Measurements from ENCODE around the gene SPTLC3. TPM values are rescaled to one million over a fixed set of nuclear protein-coding genes. Genes with fewer than 3 reads are reported as not detected.

SPTLC3 gene
- total and polyA plus RNA-seq, 2 of the 13 experiments (the other 11 are each of a cell fraction or from before 2014, with no cell fraction given) = 20.5 to 95.6 TPM

DNA sequence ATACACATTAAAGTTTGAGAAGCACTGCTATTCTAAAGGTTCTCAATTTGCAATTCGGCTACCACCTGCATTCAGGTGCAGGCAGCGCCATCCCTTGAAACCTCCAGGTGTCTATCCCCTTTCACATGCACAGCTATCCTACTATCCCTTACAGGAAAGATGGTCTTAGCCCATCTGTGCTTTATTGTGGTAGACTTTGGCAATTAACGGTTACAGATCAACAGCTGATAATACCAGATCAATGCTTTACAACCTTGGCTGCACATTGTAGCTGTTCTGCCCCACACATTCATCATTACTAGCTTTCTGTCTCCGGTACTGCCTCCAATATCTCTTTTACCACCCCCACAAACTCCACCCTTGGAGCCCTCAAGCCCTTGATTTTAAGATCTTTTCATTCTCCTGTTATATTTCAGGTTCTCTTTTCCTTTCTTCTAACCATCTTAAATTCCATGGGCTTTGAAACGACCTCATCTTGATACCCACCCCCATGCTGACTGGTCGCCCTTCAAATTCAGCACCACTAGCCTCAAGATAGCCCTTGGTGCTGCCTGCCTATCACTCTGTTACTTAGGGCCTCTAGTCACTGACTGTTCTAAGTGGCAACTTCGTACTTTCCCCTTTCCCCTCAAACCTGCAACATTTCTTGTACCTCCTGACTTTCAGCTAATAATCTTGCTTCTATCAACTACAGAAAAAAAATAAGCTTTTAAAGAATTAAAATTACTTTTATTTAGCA, 50.8 kb downstream of the SPTLC3 start (continued):
- TF ChIP-seq MED1 (CRISPR knock-in tag; IDR thresholded peaks at IDR 0.05) = no peak
- TF ChIP-seq, protein P1, sequence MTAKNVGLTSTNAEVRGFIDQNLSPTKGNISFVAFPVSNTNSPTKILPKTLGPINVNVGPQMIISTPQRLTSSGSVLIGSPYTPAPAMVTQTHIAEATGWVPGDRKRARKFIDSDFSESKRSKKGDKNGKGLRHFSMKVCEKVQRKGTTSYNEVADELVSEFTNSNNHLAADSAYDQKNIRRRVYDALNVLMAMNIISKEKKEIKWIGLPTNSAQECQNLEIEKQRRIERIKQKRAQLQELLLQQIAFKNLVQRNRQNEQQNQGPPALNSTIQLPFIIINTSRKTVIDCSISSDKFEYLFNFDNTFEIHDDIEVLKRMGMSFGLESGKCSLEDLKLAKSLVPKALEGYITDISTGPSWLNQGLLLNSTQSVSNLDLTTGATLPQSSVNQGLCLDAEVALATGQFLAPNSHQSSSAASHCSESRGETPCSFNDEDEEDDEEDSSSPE (CRISPR knock-in tag; IDR thresholded peaks at IDR 0.05) = no peak
- TF ChIP-seq, protein P2, sequence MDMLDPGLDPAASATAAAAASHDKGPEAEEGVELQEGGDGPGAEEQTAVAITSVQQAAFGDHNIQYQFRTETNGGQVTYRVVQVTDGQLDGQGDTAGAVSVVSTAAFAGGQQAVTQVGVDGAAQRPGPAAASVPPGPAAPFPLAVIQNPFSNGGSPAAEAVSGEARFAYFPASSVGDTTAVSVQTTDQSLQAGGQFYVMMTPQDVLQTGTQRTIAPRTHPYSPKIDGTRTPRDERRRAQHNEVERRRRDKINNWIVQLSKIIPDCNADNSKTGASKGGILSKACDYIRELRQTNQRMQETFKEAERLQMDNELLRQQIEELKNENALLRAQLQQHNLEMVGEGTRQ (IDR thresholded peaks at IDR 0.05; ENCODE audit: low read depth, low read length) = no peak
- TF ChIP-seq, protein P2 (CRISPR knock-in tag; IDR thresholded peaks at IDR 0.05; ENCODE audit: borderline replicate concordance) = no peak
- TF ChIP-seq NONO (IDR thresholded peaks at IDR 0.05) = no peak
- no peak for TF ChIP-seq NONO (CRISPR knock-in tag; conservative IDR thresholded peaks at IDR 0.05)
- TF ChIP-seq TBP (CRISPR knock-in tag; IDR thresholded peaks at IDR 0.05) = no peak
- TF ChIP-seq ZNF878 (CRISPR knock-in tag; IDR thresholded peaks at IDR 0.05) = no peak
- no peak for TF ChIP-seq CEBPG (CRISPR knock-in tag; IDR thresholded peaks at IDR 0.05)
- peak; percentile 44; the same call in 1 of the 2 replicates for TF ChIP-seq NFATC3 (CRISPR knock-in tag; IDR thresholded peaks at IDR 0.05)
- TF ChIP-seq ZNF891 (CRISPR knock-in tag; IDR thresholded peaks at IDR 0.05) = no peak
- peak; percentile 50 for TF ChIP-seq ASH2L (IDR thresholded peaks at IDR 0.05; ENCODE audit: insufficient read length, low read depth, low read length)
- no peak for TF ChIP-seq NFE2L1 (CRISPR knock-in tag; IDR thresholded peaks at IDR 0.05; ENCODE audit: borderline replicate concordance)
- no peak for TF ChIP-seq SRSF9 (IDR thresholded peaks at IDR 0.05; ENCODE audit: borderline replicate concordance, insufficient read depth, low read depth, low read length, poor library complexity, severe bottlenecking)
- no peak for TF ChIP-seq HNRNPLL (IDR thresholded peaks at IDR 0.05; ENCODE audit: low read depth, low read length, poor library complexity, severe bottlenecking)
- TF ChIP-seq ZNF550 (CRISPR knock-in tag; IDR thresholded peaks at IDR 0.05; ENCODE audit: borderline replicate concordance) = no peak
- no peak for TF ChIP-seq NCOA2 (CRISPR knock-in tag; IDR thresholded peaks at IDR 0.05)
- TF ChIP-seq, protein P3, sequence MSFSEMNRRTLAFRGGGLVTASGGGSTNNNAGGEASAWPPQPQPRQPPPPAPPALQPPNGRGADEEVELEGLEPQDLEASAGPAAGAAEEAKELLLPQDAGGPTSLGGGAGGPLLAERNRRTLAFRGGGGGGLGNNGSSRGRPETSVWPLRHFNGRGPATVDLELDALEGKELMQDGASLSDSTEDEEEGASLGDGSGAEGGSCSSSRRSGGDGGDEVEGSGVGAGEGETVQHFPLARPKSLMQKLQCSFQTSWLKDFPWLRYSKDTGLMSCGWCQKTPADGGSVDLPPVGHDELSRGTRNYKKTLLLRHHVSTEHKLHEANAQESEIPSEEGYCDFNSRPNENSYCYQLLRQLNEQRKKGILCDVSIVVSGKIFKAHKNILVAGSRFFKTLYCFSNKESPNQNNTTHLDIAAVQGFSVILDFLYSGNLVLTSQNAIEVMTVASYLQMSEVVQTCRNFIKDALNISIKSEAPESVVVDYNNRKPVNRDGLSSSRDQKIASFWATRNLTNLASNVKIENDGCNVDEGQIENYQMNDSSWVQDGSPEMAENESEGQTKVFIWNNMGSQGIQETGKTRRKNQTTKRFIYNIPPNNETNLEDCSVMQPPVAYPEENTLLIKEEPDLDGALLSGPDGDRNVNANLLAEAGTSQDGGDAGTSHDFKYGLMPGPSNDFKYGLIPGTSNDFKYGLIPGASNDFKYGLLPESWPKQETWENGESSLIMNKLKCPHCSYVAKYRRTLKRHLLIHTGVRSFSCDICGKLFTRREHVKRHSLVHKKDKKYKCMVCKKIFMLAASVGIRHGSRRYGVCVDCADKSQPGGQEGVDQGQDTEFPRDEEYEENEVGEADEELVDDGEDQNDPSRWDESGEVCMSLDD (CRISPR knock-in tag; IDR thresholded peaks at IDR 0.05; ENCODE audit: borderline replicate concordance) = no peak
- TF ChIP-seq ZNF451 (CRISPR knock-in tag; IDR thresholded peaks at IDR 0.05) = no peak
- no peak for TF ChIP-seq TOPORS (CRISPR knock-in tag; IDR thresholded peaks at IDR 0.05)
- TF ChIP-seq SIX4 (CRISPR knock-in tag; IDR thresholded peaks at IDR 0.05) = no peak
- TF ChIP-seq, protein P4, sequence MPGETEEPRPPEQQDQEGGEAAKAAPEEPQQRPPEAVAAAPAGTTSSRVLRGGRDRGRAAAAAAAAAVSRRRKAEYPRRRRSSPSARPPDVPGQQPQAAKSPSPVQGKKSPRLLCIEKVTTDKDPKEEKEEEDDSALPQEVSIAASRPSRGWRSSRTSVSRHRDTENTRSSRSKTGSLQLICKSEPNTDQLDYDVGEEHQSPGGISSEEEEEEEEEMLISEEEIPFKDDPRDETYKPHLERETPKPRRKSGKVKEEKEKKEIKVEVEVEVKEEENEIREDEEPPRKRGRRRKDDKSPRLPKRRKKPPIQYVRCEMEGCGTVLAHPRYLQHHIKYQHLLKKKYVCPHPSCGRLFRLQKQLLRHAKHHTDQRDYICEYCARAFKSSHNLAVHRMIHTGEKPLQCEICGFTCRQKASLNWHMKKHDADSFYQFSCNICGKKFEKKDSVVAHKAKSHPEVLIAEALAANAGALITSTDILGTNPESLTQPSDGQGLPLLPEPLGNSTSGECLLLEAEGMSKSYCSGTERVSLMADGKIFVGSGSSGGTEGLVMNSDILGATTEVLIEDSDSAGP (CRISPR knock-in tag; IDR thresholded peaks at IDR 0.05; ENCODE audit: borderline replicate concordance) = no peak
- 0 out of 2 replicates have a peak, but pooled peaks have one; percentile 31 for TF ChIP-seq FOXC1 (CRISPR knock-in tag; IDR thresholded peaks at IDR 0.05; ENCODE audit: borderline replicate concordance)
